GM19351 (cell line): Measurements from ENCODE around the gene FEV.
A peak's percentile ranks its signal among the peaks of the same experiment; 100 is the strongest.

Source experiments
- ATAC-seq: cut with Tn5 transposase; IDR thresholded peaks from one replicate; pipeline ENCODE4 v1.9.1; 2021; ENCODE audit warnings: mild to moderate bottlenecking, moderate library complexity; ENCODE audit not compliant: unreplicated experiment

Gene FEV

GRCh38 chr2:219017201-219017931, 32.4 kb upstream of the FEV start:
- no peak for ATAC-seq

GRCh38 chr2:219016721-219017120, 31.7 kb upstream of the FEV start:
- no peak for ATAC-seq

GRCh38 chr2:219010873-219011272, 25.9 kb upstream of the FEV start:
- no peak for ATAC-seq

GRCh38 chr2:219010162-219010756, 25.3 kb upstream of the FEV start:
- no peak for ATAC-seq

- ATAC-seq: no peak
Measured at GRCh38 chr2:219009294-219009693, 24.3 kb upstream of the FEV start.

GRCh38 chr2:219003979-219004378, 19.0 kb upstream of the FEV start:
- no peak for ATAC-seq

- no peak for ATAC-seq
Measured at GRCh38 chr2:219003267-219003634, 18.3 kb upstream of the FEV start.

- ATAC-seq: no peak
Measured at GRCh38 chr2:219002395-219003266, 17.6 kb upstream of the FEV start.

GRCh38 chr2:219001577-219002394, 16.8 kb upstream of the FEV start:
- ATAC-seq: no peak

GRCh38 chr2:219001100-219001576, 16.2 kb upstream of the FEV start:
- no peak for ATAC-seq

GRCh38 chr2:219000569-219000960, 15.6 kb upstream of the FEV start:
- no peak for ATAC-seq

GRCh38 chr2:218999881-219000568, 15.0 kb upstream of the FEV start:
- ATAC-seq: no peak

GRCh38 chr2:218999021-218999880, 14.3 kb upstream of the FEV start:
- ATAC-seq: no peak

GRCh38 chr2:218998414-218999002, 13.5 kb upstream of the FEV start:
- ATAC-seq: no peak

GRCh38 chr2:218997731-218998130, 12.7 kb upstream of the FEV start:
- ATAC-seq: no peak

- no peak for ATAC-seq
Measured at GRCh38 chr2:218996937-218997336, 12.0 kb upstream of the FEV start.

GRCh38 chr2:218995972-218996711, 11.2 kb upstream of the FEV start:
- ATAC-seq: peak; percentile 70

GRCh38 chr2:218995561-218995960, 10.6 kb upstream of the FEV start:
- no peak for ATAC-seq
